Activated CD8-positive, alpha-beta T cell treated with anti-CD3 and anti-CD28 coated beads, Interleukin-2, amount 10 ng/mL, durations not matched to agents 7 days and 5 days (primary cell): ENCODE data around the gene CCDC183. TPM values are rescaled to one million over a fixed set of nuclear protein-coding genes. Genes with fewer than 3 reads are reported as not detected.

Experiments used
- ATAC-seq: fragments of 150-1000 bp; cut with Tn5 transposase; one replicate; pipeline ENCODE4 v1.10.0; 2021; ENCODE audit warnings: moderate library complexity
- CTCF ChIA-PET: fragments of 350-600 bp; sonication (Branson Sonifier 250); formaldehyde crosslinking; loops from one replicate; lab custom pipeline; 2021; ENCODE audit warnings: antibody characterized with exemption; lab: Charles Lee
- POLR2A ChIA-PET: fragments of 350-600 bp; sonication (Branson Sonifier 250); formaldehyde crosslinking; loops from one replicate; lab custom pipeline; 2021; ENCODE audit warnings: antibody characterized with exemption; lab: Charles Lee
- DNase-seq: peaks from one replicate; pipeline ENCODE4 v3.0.0-alpha.2; 2020
- H3K27ac Mint-ChIP-seq: one replicate; pipeline ENCODE4 v1.8.0; 2021; ENCODE audit warnings: mild to moderate bottlenecking, mixed read lengths
- H3K27me3 Mint-ChIP-seq: one replicate; pipeline ENCODE4 v1.8.0; 2021; ENCODE audit warnings: low read depth, mixed read lengths
- H3K36me3 Mint-ChIP-seq: one replicate; pipeline ENCODE4 v1.8.0; 2021; ENCODE audit warnings: low read depth, mixed read lengths
- H3K4me1 Mint-ChIP-seq: one replicate; pipeline ENCODE4 v1.8.0; 2021; ENCODE audit warnings: low read depth, mixed read lengths
- H3K4me3 Mint-ChIP-seq: one replicate; pipeline ENCODE4 v1.8.0; 2021; ENCODE audit warnings: mild to moderate bottlenecking, mixed read lengths
- H3K9me3 Mint-ChIP-seq: one replicate; pipeline ENCODE4 v1.8.0; 2022; ENCODE audit warnings: mixed read lengths; ENCODE audit not compliant: insufficient read depth
- total RNA-seq, 2 experiments: library from RNA; stranded (reverse); gene quantifications; one replicate each; pipeline ENCODE4 v1.2.3, GENCODE V29; 2021

CCDC183 gene
- total RNA-seq, 2 experiments from 2014 or later: 0.26 to 0.44 TPM

DNA sequence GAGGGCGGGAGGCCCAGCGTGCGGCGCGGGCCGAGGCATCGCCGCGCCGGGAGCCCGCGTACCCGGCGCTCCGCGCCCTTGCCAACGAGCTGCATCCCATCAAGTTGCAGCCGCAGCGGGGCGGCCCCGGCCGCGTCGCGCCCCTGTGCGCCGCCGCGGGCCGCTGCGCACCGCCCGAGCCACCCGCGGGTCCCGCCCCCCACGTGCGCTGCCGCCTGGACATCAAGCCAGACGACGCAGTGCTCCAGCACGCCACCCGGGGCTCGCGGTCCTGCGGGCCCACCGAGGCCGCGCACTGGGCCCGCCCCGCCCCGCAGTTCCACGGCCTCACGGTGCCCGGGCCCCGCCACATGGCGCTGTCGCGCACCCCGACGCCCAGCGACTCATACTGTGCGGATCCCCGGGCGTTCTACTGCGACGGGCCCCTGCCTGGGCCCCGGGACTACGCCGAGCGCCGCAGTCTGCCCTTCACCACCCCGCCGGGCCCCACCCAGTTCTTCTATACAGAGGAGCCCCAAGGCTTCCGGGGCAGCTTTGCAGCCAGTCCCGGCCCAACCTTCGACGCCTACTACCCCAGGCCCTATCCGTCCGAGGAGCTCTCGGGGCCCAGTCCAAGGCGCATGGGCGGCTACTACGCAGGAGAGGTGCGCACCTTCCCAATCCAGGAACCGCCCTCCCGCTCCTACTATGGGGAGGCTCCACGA, 48.8 kb downstream of the CCDC183 start:
- H3K4me1 Mint-ChIP-seq: peaks cover 28% of the 10 kb centered on the region
- peak overlapping the region; percentile 36 for H3K4me3 Mint-ChIP-seq
- DNase-seq: no peak
- peaks cover 16% of the 10 kb centered on the region for H3K36me3 Mint-ChIP-seq
- H3K27ac Mint-ChIP-seq: peak overlapping the region; percentile 57
- H3K9me3 Mint-ChIP-seq: no peaks in the 10 kb centered on the region
- no peak for ATAC-seq
- H3K27me3 Mint-ChIP-seq: peaks cover 13% of the 10 kb centered on the region
- CTCF ChIA-PET: interaction anchor here (3.4 to 4.9 kb wide), 2 partner anchors 29 to 190 kb away, joined by 10 to 37 read pairs; no protein-coding TSS in a partner anchor
- POLR2A ChIA-PET: interaction anchor here (0.6 to 1.2 kb wide), 2 partner anchors 10 to 42 kb away, joined by 3 read pairs; no protein-coding TSS in a partner anchor

DNA sequence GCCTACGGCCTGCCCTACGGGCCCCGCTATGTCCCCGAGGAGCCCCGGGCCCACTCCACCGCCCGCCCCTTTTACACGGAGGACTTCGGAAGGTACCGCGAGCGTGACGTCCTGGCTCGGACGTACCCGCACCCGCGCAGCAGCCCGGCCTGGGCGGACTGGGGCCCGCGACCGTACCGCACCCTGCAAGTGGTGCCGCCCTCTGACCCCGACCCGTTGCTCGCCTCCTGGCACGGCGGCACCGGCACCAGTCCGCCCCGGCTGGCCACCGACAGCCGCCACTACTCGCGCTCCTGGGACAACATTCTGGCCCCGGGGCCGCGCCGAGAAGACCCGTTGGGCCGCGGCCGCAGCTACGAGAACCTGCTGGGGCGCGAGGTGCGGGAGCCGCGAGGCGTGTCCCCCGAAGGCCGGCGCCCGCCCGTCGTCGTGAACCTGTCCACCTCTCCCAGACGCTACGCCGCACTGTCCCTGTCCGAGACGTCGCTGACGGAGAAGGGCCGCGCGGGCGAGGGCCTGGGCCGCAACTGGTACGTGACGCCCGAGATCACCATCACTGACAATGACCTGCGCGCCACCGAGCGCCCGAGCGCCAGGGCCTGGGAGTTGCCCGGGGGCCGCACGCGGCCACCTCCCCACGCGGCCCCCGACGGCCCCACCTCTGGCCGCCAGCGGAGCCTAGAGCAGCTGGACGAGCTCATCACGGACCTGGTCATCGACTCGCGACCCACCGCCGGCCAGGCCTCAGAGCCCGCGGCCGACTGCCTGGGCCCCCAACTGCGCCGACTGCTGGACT, 49.5 kb downstream of the CCDC183 start:
- CTCF ChIA-PET: interaction anchor here (4.9 kb wide), 1 partner anchor 190 kb away, joined by 37 read pairs; no protein-coding TSS in a partner anchor
- peak overlapping the region; percentile 36 for H3K4me3 Mint-ChIP-seq
- peak overlapping the region; percentile 57 for H3K27ac Mint-ChIP-seq
- peaks cover 33% of the 10 kb centered on the region for H3K4me1 Mint-ChIP-seq
- H3K27me3 Mint-ChIP-seq: peaks cover 13% of the 10 kb centered on the region
- POLR2A ChIA-PET: interaction anchor here (0.6 kb wide), 1 partner anchor 11 kb away, joined by 3 read pairs; no protein-coding TSS in a partner anchor
- ATAC-seq (no peak), DNase-seq (no peak)
- H3K9me3 Mint-ChIP-seq: no peaks in the 10 kb centered on the region
- H3K36me3 Mint-ChIP-seq: peaks cover 16% of the 10 kb centered on the region

- DNase-seq: no peak
- H3K4me1 Mint-ChIP-seq: peaks cover 33% of the 10 kb centered on the region
- no peaks in the 10 kb centered on the region for H3K9me3 Mint-ChIP-seq
- ChIA-PET POLR2A (interaction anchor here (1.5 kb wide), 2 partner anchors 35 to 56 kb away, joined by 4 to 6 read pairs; no protein-coding TSS in a partner anchor), CTCF (interaction anchor here (1.1 to 1.5 kb wide), 3 partner anchors 35 to 182 kb away, joined by 4 to 6 read pairs (median 5); no protein-coding TSS in a partner anchor)
- H3K4me3 Mint-ChIP-seq: peak overlapping the region; percentile 5
- H3K27me3 Mint-ChIP-seq: peaks cover 13% of the 10 kb centered on the region
- ATAC-seq: no peak
- peak overlapping the region; percentile 61 for H3K27ac Mint-ChIP-seq
- peaks cover 16% of the 10 kb centered on the region for H3K36me3 Mint-ChIP-seq
Measured at GRCh38 chr9:136846376-136847087, 50.4 kb downstream of the CCDC183 start.

- peaks cover 29% of the 10 kb centered on the region for H3K4me1 Mint-ChIP-seq
- peaks cover 13% of the 10 kb centered on the region for H3K27me3 Mint-ChIP-seq
- no peaks in the 10 kb centered on the region for H3K9me3 Mint-ChIP-seq
- DNase-seq (no peak), ATAC-seq (no peak)
- POLR2A ChIA-PET: interaction anchor here (1.1 to 1.5 kb wide), 4 partner anchors 34 to 55 kb away, joined by 3 to 6 read pairs (median 4); partner anchors contain the start of gene TRAF2
- H3K4me3 Mint-ChIP-seq: peak overlapping the region; percentile 92
- peak overlapping the region; percentile 77 for H3K27ac Mint-ChIP-seq
- CTCF ChIA-PET: interaction anchor here (1.1 to 1.8 kb wide), 6 partner anchors 34 to 188 kb away, joined by 3 to 9 read pairs (median 5); partner anchors contain the start of gene TRAF2
- peaks cover 16% of the 10 kb centered on the region for H3K36me3 Mint-ChIP-seq
Measured at GRCh38 chr9:136847088-136847825, 51.1 kb downstream of the CCDC183 start.

DNA sequence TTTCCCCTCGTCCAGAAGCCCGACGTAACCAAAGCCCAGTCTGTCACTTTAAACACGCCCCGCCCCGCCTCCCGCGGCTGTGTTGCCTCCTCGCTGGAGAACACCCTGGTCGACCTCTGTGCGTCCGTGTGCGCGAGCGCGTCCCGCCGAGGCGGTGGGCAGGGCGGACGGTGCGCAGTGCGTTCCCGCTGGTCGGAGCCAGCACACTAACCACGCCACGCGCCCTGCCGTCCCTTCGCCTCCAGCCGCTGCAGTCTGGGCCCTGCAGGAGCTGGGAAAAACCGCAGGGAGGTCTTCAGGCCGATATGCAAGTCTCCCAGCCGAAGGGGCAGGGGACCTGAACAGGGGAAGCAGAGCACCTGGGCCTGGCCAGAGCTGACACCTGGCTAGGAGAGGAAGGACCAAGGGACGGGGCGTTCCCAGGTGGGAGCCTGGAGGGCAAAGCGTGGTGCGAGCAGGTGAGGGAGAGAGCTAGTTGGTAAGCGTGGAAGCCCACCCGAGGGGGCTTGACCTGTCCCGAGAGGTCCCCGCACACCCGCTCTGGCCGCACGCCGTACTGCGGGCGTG, 51.8 kb downstream of the CCDC183 start:
- Mint-ChIP-seq H3K9me3 (no peaks in the 10 kb centered on the region), H3K4me1 (peaks cover 27% of the 10 kb centered on the region), H3K4me3 (peak overlapping the region; percentile 92), H3K27me3 (peaks cover 13% of the 10 kb centered on the region), H3K36me3 (peaks cover 16% of the 10 kb centered on the region), H3K27ac (peak overlapping the region; percentile 77)
- DNase-seq (peak; percentile 86), ATAC-seq (peak; percentile 29)
- POLR2A ChIA-PET: interaction anchor here (1.1 to 1.5 kb wide), 3 partner anchors 39 to 54 kb away, joined by 3 to 6 read pairs (median 3); partner anchors contain the start of gene TRAF2
- CTCF ChIA-PET: interaction anchor here (1.4 to 1.8 kb wide), 4 partner anchors 34 to 187 kb away, joined by 3 to 9 read pairs (median 4); partner anchors contain the start of gene TRAF2

DNA sequence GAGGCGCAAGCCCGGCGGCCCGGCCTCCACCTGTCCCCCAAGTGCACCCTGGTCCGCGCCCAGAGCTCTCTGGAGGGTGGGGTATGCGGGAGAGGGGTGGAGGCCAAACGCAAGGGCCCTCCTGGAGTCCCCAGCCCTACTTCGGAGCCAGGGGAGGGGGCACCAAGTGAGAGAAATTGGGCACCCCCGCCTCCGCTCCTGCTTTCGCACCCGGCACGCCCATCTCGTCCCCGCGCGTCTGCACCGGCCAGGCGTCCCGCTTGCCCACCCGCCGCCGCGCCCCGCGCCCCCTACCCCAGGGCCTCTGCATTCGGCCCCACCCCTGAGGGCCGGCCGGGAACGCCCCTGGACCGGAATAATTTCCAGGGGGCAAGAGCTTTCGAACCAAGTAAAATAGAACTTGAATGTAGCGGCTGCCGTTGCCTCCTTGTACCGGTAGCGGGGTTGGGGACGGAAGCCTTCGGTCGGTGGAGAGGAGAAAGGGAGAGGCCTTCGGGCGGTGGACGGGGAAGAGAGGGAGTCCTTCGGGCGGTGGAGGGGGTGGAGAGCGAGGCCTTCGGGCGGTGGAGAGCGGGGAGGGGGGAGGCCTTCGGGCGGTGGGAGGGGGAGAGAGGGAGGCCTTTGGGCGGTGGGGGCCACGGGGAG, 52.4 kb downstream of the CCDC183 start:
- DNase-seq: peak; percentile 61
- Mint-ChIP-seq H3K4me3 (peak overlapping the region; percentile 92), H3K27me3 (peaks cover 13% of the 10 kb centered on the region), H3K36me3 (peaks cover 16% of the 10 kb centered on the region), H3K27ac (peak overlapping the region; percentile 91), H3K4me1 (peaks cover 23% of the 10 kb centered on the region), H3K9me3 (no peaks in the 10 kb centered on the region)
- ATAC-seq: peak; percentile 6
- ChIA-PET CTCF (interaction anchor here (1.4 to 1.8 kb wide), 3 partner anchors 38 to 186 kb away, joined by 3 to 9 read pairs (median 5); partner anchors contain the start of gene TRAF2), POLR2A (interaction anchor here (1.1 to 1.4 kb wide), 2 partner anchors 38 to 43 kb away, joined by 3 read pairs; partner anchors contain the start of gene TRAF2)

GRCh38 chr9:136849038-136849959, 53.2 kb downstream of the CCDC183 start, which contains the start of gene PHPT1:
PHPT1 (plus strand) TSS chr9:136849409; CDS start chr9:136849431, 22 bp downstream.
- H3K4me1 Mint-ChIP-seq: peaks cover 21% of the 10 kb centered on the region
- H3K4me3 Mint-ChIP-seq: peak within 1 kb of the TSS; percentile 92
- CTCF ChIA-PET: interaction anchor here (1.5 kb wide), 1 partner anchor 37 kb away, joined by 5 read pairs; the partner anchor contains the start of gene TRAF2
- DNase-seq: peak; percentile 98
- ATAC-seq: peak; percentile 93
- no peaks in the 10 kb centered on the region for H3K9me3 Mint-ChIP-seq
- peaks cover 13% of the 10 kb centered on the region for H3K27me3 Mint-ChIP-seq
- peak within 1 kb of the TSS; percentile 91 for H3K27ac Mint-ChIP-seq
- peaks cover 16% of the 10 kb centered on the region for H3K36me3 Mint-ChIP-seq
- POLR2A ChIA-PET: no interaction called here

GRCh38 chr9:136849960-136850865, 54.1 kb downstream of the CCDC183 start:
- peaks cover 13% of the 10 kb centered on the region for H3K27me3 Mint-ChIP-seq
- H3K4me3 Mint-ChIP-seq: peak overlapping the region; percentile 92
- ChIA-PET POLR2A (no interaction called here), CTCF (no interaction called here)
- no peaks in the 10 kb centered on the region for H3K9me3 Mint-ChIP-seq
- DNase-seq (no peak), ATAC-seq (no peak)
- H3K27ac Mint-ChIP-seq: peak overlapping the region; percentile 86
- H3K36me3 Mint-ChIP-seq: peaks cover 14% of the 10 kb centered on the region
- peaks cover 21% of the 10 kb centered on the region for H3K4me1 Mint-ChIP-seq
